Mammary epithelial cell (primary cell): Measurements from ENCODE around the gene KCNJ15.

ENCODE experiments used
- CTCF ChIP-seq, 2 donors: IDR thresholded peaks in 1 of 2; conservative IDR thresholded peaks in 1 of 2; 2 replicates each; pipeline ENCODE4 v1.5.1; 2011 to 2012; ENCODE audit warnings: inconsistent platforms in 2 of 2, low read length in 2 of 2, mild to moderate bottlenecking in 2 of 2, control low read depth in 1 of 2, low read depth in 1 of 2; ENCODE audit not compliant: insufficient read depth in 1 of 2; ENCODE audit errors: extremely low read depth in 1 of 2
- EZH2 ChIP-seq: IDR thresholded peaks from 2 replicates; pipeline ENCODE4 v1.6.1; 2012; ENCODE audit warnings: low read length, inconsistent platforms, borderline replicate concordance

GRCh38 chr21:38303300-38303699 is 46.5 kb downstream of the KCNJ15 start:
- TF ChIP-seq CTCF (conservative IDR thresholded peaks at IDR 0.05 in 1 of 2, IDR thresholded peaks at IDR 0.05 in 1 of 2; ENCODE audit: extremely low read depth in 1 of 2, insufficient read depth in 1 of 2, low read depth in 1 of 2, low read length in 2 of 2) (no peak), EZH2 (no peak)
